Liver (tissue), 9 donors: ENCODE results near the gene TAS1R2. TPM values are rescaled to one million over a fixed set of nuclear protein-coding genes. Genes with fewer than 3 reads are reported as not detected.

Source experiments
- DNase-seq: peaks from one replicate; pipeline ENCODE4 v3.0.0-alpha.2; 2017; ENCODE audit warnings: low spot score
- H3K27ac ChIP-seq, 2 donors: one replicate each; pipeline ENCODE4 v1.7.0; 2013; ENCODE audit warnings: inconsistent platforms in 2 of 2, low read length in 2 of 2, control low read depth in 1 of 2, low read depth in 1 of 2, mild to moderate bottlenecking in 1 of 2
- H3K27me3 ChIP-seq, 4 donors: one replicate each; pipeline versions ENCODE4 v1.6.1 to v1.7.0; 2013; ENCODE audit warnings: low read length in 3 of 4, inconsistent platforms in 1 of 4, mild to moderate bottlenecking in 1 of 4, moderate library complexity in 1 of 4; ENCODE audit not compliant: control insufficient read depth in 4 of 4, insufficient read depth in 4 of 4
- H3K36me3 ChIP-seq, 4 donors: one replicate each; pipeline versions ENCODE4 v1.6.1 to v1.7.0; 2013; ENCODE audit warnings: low read length in 3 of 4, mild to moderate bottlenecking in 3 of 4, low read depth in 1 of 4, moderate library complexity in 1 of 4; ENCODE audit not compliant: control insufficient read depth in 4 of 4, insufficient read depth in 3 of 4
- H3K4me1 ChIP-seq, 4 donors: one replicate each; pipeline versions ENCODE4 v1.6.1 to v1.7.0; 2013; ENCODE audit warnings: low read length in 3 of 4, mild to moderate bottlenecking in 3 of 4, moderate library complexity in 1 of 4; ENCODE audit not compliant: control insufficient read depth in 4 of 4, insufficient read depth in 4 of 4
- H3K4me3 ChIP-seq, 3 donors: one replicate each; pipeline versions ENCODE4 v1.6.1 to v1.7.0; 2013; ENCODE audit warnings: low read length in 3 of 3, control low read depth in 1 of 3, low read depth in 1 of 3, mild to moderate bottlenecking in 1 of 3
- H3K9ac ChIP-seq, 2 donors: one replicate each; pipeline ENCODE4 v1.7.0; 2013; ENCODE audit warnings: low read length in 2 of 2, mild to moderate bottlenecking in 2 of 2, moderate library complexity in 2 of 2, control low read depth in 1 of 2, low read depth in 1 of 2
- H3K9me3 ChIP-seq, 4 donors: one replicate each; pipeline versions ENCODE4 v1.6.1 to v1.7.0; 2013; ENCODE audit warnings: low read length in 3 of 4; ENCODE audit not compliant: control insufficient read depth in 4 of 4
- EGR1 ChIP-seq, 2 donors: IDR thresholded peaks; 2 replicates each; pipeline ENCODE4 v1.6.1; 2016 to 2018; ENCODE audit warnings: antibody characterized with exemption in 2 of 2, low read depth in 2 of 2
- FOXA1 ChIP-seq: IDR thresholded peaks from 2 replicates; pipeline ENCODE4 v1.6.1; 2016; ENCODE audit warnings: antibody characterized with exemption
- FOXA2 ChIP-seq: IDR thresholded peaks from 2 replicates; pipeline ENCODE4 v1.6.1; 2016; ENCODE audit warnings: antibody characterized with exemption
- GABPA ChIP-seq, 2 donors: IDR thresholded peaks in 1 of 2; conservative IDR thresholded peaks in 1 of 2; 2 replicates each; pipeline ENCODE4 v1.6.1; 2016; ENCODE audit warnings: antibody characterized with exemption in 2 of 2, mild to moderate bottlenecking in 1 of 2, moderate library complexity in 1 of 2
- HNF4A ChIP-seq, 2 donors: conservative IDR thresholded peaks; 2 replicates each; pipeline ENCODE4 v1.6.1; 2016; ENCODE audit warnings: antibody characterized with exemption in 2 of 2, mild to moderate bottlenecking in 2 of 2
- HNF4G ChIP-seq: IDR thresholded peaks from 2 replicates; pipeline ENCODE4 v1.6.1; 2016; ENCODE audit warnings: antibody characterized with exemption
- JUND ChIP-seq, 2 donors: IDR thresholded peaks; 2 replicates each; pipeline ENCODE4 v1.6.1; 2016; ENCODE audit warnings: antibody characterized with exemption in 2 of 2
- MAX ChIP-seq: IDR thresholded peaks from 2 replicates; pipeline ENCODE4 v1.6.1; 2016; ENCODE audit warnings: antibody characterized with exemption
- NR2F2 ChIP-seq: IDR thresholded peaks from 2 replicates; pipeline ENCODE4 v1.6.1; 2016; ENCODE audit warnings: antibody characterized with exemption
- RAD21 ChIP-seq, 2 donors: IDR thresholded peaks; 2 replicates each; pipeline ENCODE4 v1.6.1; 2016; ENCODE audit warnings: antibody characterized with exemption in 2 of 2, mild to moderate bottlenecking in 2 of 2
- RXRA ChIP-seq, 2 donors: IDR thresholded peaks; 2 replicates each; pipeline ENCODE4 v1.6.1; 2017 to 2018; ENCODE audit warnings: antibody characterized with exemption in 2 of 2, mild to moderate bottlenecking in 1 of 2
- SP1 ChIP-seq: IDR thresholded peaks from 2 replicates; pipeline ENCODE4 v1.6.1; 2018; ENCODE audit warnings: antibody characterized with exemption, mild to moderate bottlenecking
- TAF1 ChIP-seq: conservative IDR thresholded peaks from 2 replicates; pipeline ENCODE4 v1.6.1; 2016; ENCODE audit warnings: antibody characterized with exemption, mild to moderate bottlenecking
- YY1 ChIP-seq: IDR thresholded peaks from 2 replicates; pipeline ENCODE4 v1.6.1; 2016; ENCODE audit warnings: antibody characterized with exemption, mild to moderate bottlenecking
- WGBS: extraction: QIAGEN DNeasy Blood & Tissue Kit; methylation state at CpG from one replicate; pipeline ENCODE4 v1.1.7; 2013; 5-methylcytosine and 5-hydroxymethylcytosine counted together
- polyA plus RNA-seq, 2 donors: library from polyadenylated mRNA; stranded (reverse) in 1 of 2; unstranded in 1 of 2; fragments of 200-250 nt in 1 of 2; fragments of >200 nt in 1 of 2; fragmentation: Nextera tagmentation in 1 of 2; extraction: Ambion mirVana in 1 of 2; gene quantifications; one replicate each; pipeline versions ENCODE4 v1.2.1 to v1.2.3, GENCODE V29; 2013 to 2015
- total RNA-seq, 2 donors: library from RNA; depleted of rRNA; stranded (reverse); fragments of >200 nt; gene quantifications; one replicate each; pipeline ENCODE4 v1.2.3, GENCODE V29; 2014
- TF ChIP-seq, protein P1 (sequence below): fragments of 150-350 bp; IDR thresholded peaks from 2 replicates; pipeline ENCODE4 v1.5.1; 2017; ENCODE audit warnings: improper control_type of control experiment, low read depth, low read length; ENCODE audit not compliant: missing input control
- TF ChIP-seq, protein P2 (sequence below): IDR thresholded peaks from 2 replicates; pipeline ENCODE4 v1.6.1; 2016; ENCODE audit warnings: antibody characterized with exemption
- TF ChIP-seq, protein P3 (sequence below): IDR thresholded peaks from 2 replicates; pipeline ENCODE4 v1.6.1; 2016; ENCODE audit warnings: antibody characterized with exemption
- TF ChIP-seq, protein P4 (sequence below): IDR thresholded peaks from 2 replicates; pipeline ENCODE4 v1.6.1; 2016; ENCODE audit warnings: antibody characterized with exemption, mild to moderate bottlenecking
- donor health status: healthy.
- donor health status: healthy.
- donor health status: healthy.
- donor health status: healthy.
- donor health status: healthy.

Gene TAS1R2
- total and polyA plus RNA-seq, 4 donors, result not detected

GRCh38 chr1:18803151-18803791, 56.2 kb downstream of the TAS1R2 start:
- Histone ChIP-seq H3K27me3 (peaks cover 0 to 3% (median 0%) of the 10 kb centered on the region in 4 donors), H3K9me3 (no peaks in the 10 kb centered on the region), H3K9ac (no peak overlapping the region), H3K27ac (no peak overlapping the region), H3K4me1 (no peaks in the 10 kb centered on the region), H3K4me3 (no peak overlapping the region), H3K36me3 (no peaks in the 10 kb centered on the region)
- WGBS, result 62% methylated on average over 13 of the region's 13 CpGs
- DNase-seq, result no peak
- TF ChIP-seq RAD21 (IDR thresholded peaks at IDR 0.05) (no peak), TAF1 (no peak), MAX (no peak), FOXA2 (no peak), HNF4G (no peak), RXRA (IDR thresholded peaks at IDR 0.05) (no peak), YY1 (no peak), NR2F2 (no peak), GABPA (IDR thresholded peaks at IDR 0.05 in 1 of 2, conservative IDR thresholded peaks at IDR 0.05 in 1 of 2) (no peak)
- TF ChIP-seq, protein P1, sequence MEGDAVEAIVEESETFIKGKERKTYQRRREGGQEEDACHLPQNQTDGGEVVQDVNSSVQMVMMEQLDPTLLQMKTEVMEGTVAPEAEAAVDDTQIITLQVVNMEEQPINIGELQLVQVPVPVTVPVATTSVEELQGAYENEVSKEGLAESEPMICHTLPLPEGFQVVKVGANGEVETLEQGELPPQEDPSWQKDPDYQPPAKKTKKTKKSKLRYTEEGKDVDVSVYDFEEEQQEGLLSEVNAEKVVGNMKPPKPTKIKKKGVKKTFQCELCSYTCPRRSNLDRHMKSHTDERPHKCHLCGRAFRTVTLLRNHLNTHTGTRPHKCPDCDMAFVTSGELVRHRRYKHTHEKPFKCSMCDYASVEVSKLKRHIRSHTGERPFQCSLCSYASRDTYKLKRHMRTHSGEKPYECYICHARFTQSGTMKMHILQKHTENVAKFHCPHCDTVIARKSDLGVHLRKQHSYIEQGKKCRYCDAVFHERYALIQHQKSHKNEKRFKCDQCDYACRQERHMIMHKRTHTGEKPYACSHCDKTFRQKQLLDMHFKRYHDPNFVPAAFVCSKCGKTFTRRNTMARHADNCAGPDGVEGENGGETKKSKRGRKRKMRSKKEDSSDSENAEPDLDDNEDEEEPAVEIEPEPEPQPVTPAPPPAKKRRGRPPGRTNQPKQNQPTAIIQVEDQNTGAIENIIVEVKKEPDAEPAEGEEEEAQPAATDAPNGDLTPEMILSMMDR, result no peak
- TF ChIP-seq, protein P2, sequence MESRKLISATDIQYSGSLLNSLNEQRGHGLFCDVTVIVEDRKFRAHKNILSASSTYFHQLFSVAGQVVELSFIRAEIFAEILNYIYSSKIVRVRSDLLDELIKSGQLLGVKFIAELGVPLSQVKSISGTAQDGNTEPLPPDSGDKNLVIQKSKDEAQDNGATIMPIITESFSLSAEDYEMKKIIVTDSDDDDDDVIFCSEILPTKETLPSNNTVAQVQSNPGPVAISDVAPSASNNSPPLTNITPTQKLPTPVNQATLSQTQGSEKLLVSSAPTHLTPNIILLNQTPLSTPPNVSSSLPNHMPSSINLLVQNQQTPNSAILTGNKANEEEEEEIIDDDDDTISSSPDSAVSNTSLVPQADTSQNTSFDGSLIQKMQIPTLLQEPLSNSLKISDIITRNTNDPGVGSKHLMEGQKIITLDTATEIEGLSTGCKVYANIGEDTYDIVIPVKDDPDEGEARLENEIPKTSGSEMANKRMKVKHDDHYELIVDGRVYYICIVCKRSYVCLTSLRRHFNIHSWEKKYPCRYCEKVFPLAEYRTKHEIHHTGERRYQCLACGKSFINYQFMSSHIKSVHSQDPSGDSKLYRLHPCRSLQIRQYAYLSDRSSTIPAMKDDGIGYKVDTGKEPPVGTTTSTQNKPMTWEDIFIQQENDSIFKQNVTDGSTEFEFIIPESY, result no peak

- H3K4me3 ChIP-seq, result no peak overlapping the region
- H3K4me1 ChIP-seq, result no peaks in the 10 kb centered on the region
- TF ChIP-seq JUND (IDR thresholded peaks at IDR 0.05) (no peak), FOXA1 (no peak), RAD21 (IDR thresholded peaks at IDR 0.05) (no peak), SP1 (no peak), EGR1 (IDR thresholded peaks at IDR 0.05; ENCODE audit: low read depth in 2 of 2) (no peak), TAF1 (no peak), FOXA2 (no peak), HNF4A (conservative IDR thresholded peaks at IDR 0.05) (no peak), GABPA (IDR thresholded peaks at IDR 0.05 in 1 of 2, conservative IDR thresholded peaks at IDR 0.05 in 1 of 2) (no peak), HNF4G (no peak), MAX (no peak), NR2F2 (no peak), YY1 (no peak), RXRA (IDR thresholded peaks at IDR 0.05) (no peak)
- TF ChIP-seq, protein P3, sequence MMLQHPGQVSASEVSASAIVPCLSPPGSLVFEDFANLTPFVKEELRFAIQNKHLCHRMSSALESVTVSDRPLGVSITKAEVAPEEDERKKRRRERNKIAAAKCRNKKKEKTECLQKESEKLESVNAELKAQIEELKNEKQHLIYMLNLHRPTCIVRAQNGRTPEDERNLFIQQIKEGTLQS, result no peak
- TF ChIP-seq, protein P1, result no peak
- TF ChIP-seq, protein P2, result no peak
- TF ChIP-seq, protein P4, sequence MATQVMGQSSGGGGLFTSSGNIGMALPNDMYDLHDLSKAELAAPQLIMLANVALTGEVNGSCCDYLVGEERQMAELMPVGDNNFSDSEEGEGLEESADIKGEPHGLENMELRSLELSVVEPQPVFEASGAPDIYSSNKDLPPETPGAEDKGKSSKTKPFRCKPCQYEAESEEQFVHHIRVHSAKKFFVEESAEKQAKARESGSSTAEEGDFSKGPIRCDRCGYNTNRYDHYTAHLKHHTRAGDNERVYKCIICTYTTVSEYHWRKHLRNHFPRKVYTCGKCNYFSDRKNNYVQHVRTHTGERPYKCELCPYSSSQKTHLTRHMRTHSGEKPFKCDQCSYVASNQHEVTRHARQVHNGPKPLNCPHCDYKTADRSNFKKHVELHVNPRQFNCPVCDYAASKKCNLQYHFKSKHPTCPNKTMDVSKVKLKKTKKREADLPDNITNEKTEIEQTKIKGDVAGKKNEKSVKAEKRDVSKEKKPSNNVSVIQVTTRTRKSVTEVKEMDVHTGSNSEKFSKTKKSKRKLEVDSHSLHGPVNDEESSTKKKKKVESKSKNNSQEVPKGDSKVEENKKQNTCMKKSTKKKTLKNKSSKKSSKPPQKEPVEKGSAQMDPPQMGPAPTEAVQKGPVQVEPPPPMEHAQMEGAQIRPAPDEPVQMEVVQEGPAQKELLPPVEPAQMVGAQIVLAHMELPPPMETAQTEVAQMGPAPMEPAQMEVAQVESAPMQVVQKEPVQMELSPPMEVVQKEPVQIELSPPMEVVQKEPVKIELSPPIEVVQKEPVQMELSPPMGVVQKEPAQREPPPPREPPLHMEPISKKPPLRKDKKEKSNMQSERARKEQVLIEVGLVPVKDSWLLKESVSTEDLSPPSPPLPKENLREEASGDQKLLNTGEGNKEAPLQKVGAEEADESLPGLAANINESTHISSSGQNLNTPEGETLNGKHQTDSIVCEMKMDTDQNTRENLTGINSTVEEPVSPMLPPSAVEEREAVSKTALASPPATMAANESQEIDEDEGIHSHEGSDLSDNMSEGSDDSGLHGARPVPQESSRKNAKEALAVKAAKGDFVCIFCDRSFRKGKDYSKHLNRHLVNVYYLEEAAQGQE, result no peak
- H3K36me3 ChIP-seq, result no peaks in the 10 kb centered on the region
- peaks cover 0 to 3% (median 0%) of the 10 kb centered on the region in 4 donors for H3K27me3 ChIP-seq
- H3K9ac ChIP-seq, result no peak overlapping the region
- no peak for DNase-seq
- H3K27ac ChIP-seq, result no peak overlapping the region
- 78% methylated on average over 3 of the region's 3 CpGs for WGBS
- no peaks in the 10 kb centered on the region for H3K9me3 ChIP-seq
Observed at GRCh38 chr1:18802231-18802630, 57.2 kb downstream of the TAS1R2 start.
